AG09309 (cell line): Measurements from ENCODE around the gene PLD5.

Experiments used
- DNase-seq: peaks from one replicate; pipeline ENCODE4 v3.0.0-alpha.2; 2010; ENCODE audit warnings: low read depth
- H3K4me3 ChIP-seq: 2 replicates; pipeline ENCODE4 v1.5.1; 2011; ENCODE audit warnings: mild to moderate bottlenecking, low read depth, low read length, moderate library complexity; ENCODE audit not compliant: control insufficient read depth
- CTCF ChIP-seq: IDR thresholded peaks from 2 replicates; pipeline ENCODE4 v1.5.1; 2011; ENCODE audit warnings: mild to moderate bottlenecking, low read depth, low read length, inconsistent platforms; ENCODE audit not compliant: insufficient read depth, control insufficient read depth; ENCODE audit errors: missing control alignments

Gene PLD5

GRCh38 chr1:242449661-242450060 lies 74.8 kb downstream of the PLD5 start:
- no peak overlapping the region for H3K4me3 ChIP-seq
- TF ChIP-seq CTCF, result no peak
- DNase-seq, result no peak

GRCh38 chr1:242448910-242449645 lies 75.4 kb downstream of the PLD5 start:
- no peak overlapping the region for H3K4me3 ChIP-seq
- no peak for TF ChIP-seq CTCF
- no peak for DNase-seq

- no peak for DNase-seq
- no peak overlapping the region for H3K4me3 ChIP-seq
- TF ChIP-seq CTCF, result no peak
Observed at GRCh38 chr1:242447689-242448088, 76.8 kb downstream of the PLD5 start.

- no peak for TF ChIP-seq CTCF
- no peak for DNase-seq
Observed at GRCh38 chr1:242440757-242441156, 83.7 kb downstream of the PLD5 start.

GRCh38 chr1:242435200-242435599 lies 89.3 kb downstream of the PLD5 start:
- H3K4me3 ChIP-seq, result no peak overlapping the region
- TF ChIP-seq CTCF, result no peak
- no peak for DNase-seq

More at GRCh38 chr1:242440757-242441156, 83.7 kb downstream of the PLD5 start:
- H3K4me3 ChIP-seq, result no peak overlapping the region

- no peak overlapping the region for H3K4me3 ChIP-seq
- DNase-seq, result no peak
- TF ChIP-seq CTCF, result no peak
Observed at GRCh38 chr1:242432491-242433095, 91.9 kb downstream of the PLD5 start.
